Fibroblast of lung (primary cell): Measurements from ENCODE around the gene EIF2AK2. TPM values are rescaled to one million over a fixed set of nuclear protein-coding genes. Genes with fewer than 3 reads are reported as not detected.

Experiments
- DNase-seq, 2 donors: peaks; one replicate each; pipeline versions ENCODE4 v3.0.0 to v3.0.0-alpha.2; 2010; ENCODE audit warnings: low read depth in 2 of 2
- H2AFZ ChIP-seq: 2 replicates; pipeline ENCODE4 v1.5.1; 2012; ENCODE audit warnings: low read length, control low read depth, inconsistent platforms
- H3K27ac ChIP-seq: 2 replicates; pipeline ENCODE4 v1.5.1; 2011; ENCODE audit warnings: low read length, control low read depth; ENCODE audit not compliant: insufficient read depth
- H3K27me3 ChIP-seq: 2 replicates; pipeline ENCODE4 v1.5.1; 2011; ENCODE audit warnings: mild to moderate bottlenecking, low read length; ENCODE audit not compliant: control insufficient read depth, insufficient read depth
- H3K36me3 ChIP-seq: 2 replicates; pipeline ENCODE4 v1.5.1; 2011; ENCODE audit warnings: low read length; ENCODE audit not compliant: control insufficient read depth, insufficient read depth
- H3K4me1 ChIP-seq: 2 replicates; pipeline ENCODE4 v1.5.1; 2011; ENCODE audit warnings: low read length; ENCODE audit not compliant: control insufficient read depth, insufficient read depth; ENCODE audit errors: extremely low read depth
- H3K4me2 ChIP-seq: 2 replicates; pipeline ENCODE4 v1.5.1; 2011; ENCODE audit warnings: low read length, control low read depth; ENCODE audit not compliant: insufficient read depth; ENCODE audit errors: extremely low read depth
- H3K4me3 ChIP-seq, 4 experiments: fragments of 200-600 bp in 1 of 4; sonication (generic) in 1 of 4; replicated peaks in 1 of 4; 2 replicates each; pipeline ENCODE4 v1.5.1; 2011 to 2016; ENCODE audit warnings: low read length in 4 of 4, low read depth in 3 of 4, mild to moderate bottlenecking in 3 of 4, control low read depth in 2 of 4, inconsistent platforms in 1 of 4, mixed read lengths in 1 of 4; ENCODE audit not compliant: insufficient read depth in 1 of 4; ENCODE audit errors: control extremely low read depth in 1 of 4
- H3K79me2 ChIP-seq: 2 replicates; pipeline ENCODE4 v1.5.1; 2012; ENCODE audit warnings: mild to moderate bottlenecking, low read length, inconsistent platforms; ENCODE audit not compliant: control insufficient read depth, insufficient read depth
- H3K9ac ChIP-seq: 2 replicates; pipeline ENCODE4 v1.5.1; 2011; ENCODE audit warnings: mild to moderate bottlenecking, low read length, control low read depth; ENCODE audit not compliant: insufficient read depth
- H3K9me3 ChIP-seq: 2 replicates; pipeline ENCODE4 v1.5.1; 2012; ENCODE audit warnings: low read depth, low read length; ENCODE audit not compliant: control insufficient read depth, insufficient read depth
- H4K20me1 ChIP-seq: 2 replicates; pipeline ENCODE4 v1.5.1; 2011; ENCODE audit warnings: low read length; ENCODE audit not compliant: control insufficient read depth, insufficient read depth; ENCODE audit errors: extremely low read depth
- CTCF ChIP-seq, 2 donors: IDR thresholded peaks in 1 of 2; conservative IDR thresholded peaks in 1 of 2; 1 replicate in 1 of 2; 2 replicates in 1 of 2; pipeline ENCODE4 v1.5.1; 2011 to 2012; ENCODE audit warnings: low read length in 2 of 2, control low read depth in 1 of 2, inconsistent platforms in 1 of 2, low read depth in 1 of 2, mild to moderate bottlenecking in 1 of 2
- EZH2 ChIP-seq: IDR thresholded peaks from 2 replicates; pipeline ENCODE4 v1.5.1; 2012; ENCODE audit warnings: low read length, control low read depth, mild to moderate bottlenecking; ENCODE audit errors: missing control alignments
- polyA plus RNA-seq, 2 donors: library from polyadenylated mRNA; depleted of rRNA in 1 of 2; stranded (reverse) in 1 of 2; unstranded in 1 of 2; fragments of >200 nt; gene quantifications; 2 replicates each; pipeline ENCODE4 v1.2.1, GENCODE V29; 2011 to 2012; ENCODE audit warnings: missing spikeins in 1 of 2
- total RNA-seq: library from RNA; depleted of rRNA; stranded (reverse); fragments of >200 nt; gene quantifications from 2 replicates; pipeline ENCODE4 v1.2.1, GENCODE V29; 2014

EIF2AK2 gene
- total and polyA plus RNA-seq, 2 donors (not counting 1 experiment from before 2014, with no cell fraction given): 32.0 to 39.9 TPM

GRCh38 chr2:37192551-37192950 lies 35.8 kb upstream of the EIF2AK2 start:
- Histone ChIP-seq H3K4me1 (no peaks in the 10 kb centered on the region), H2AFZ (no peak overlapping the region), H3K9ac (no peak overlapping the region), H3K4me2 (no peak overlapping the region), H4K20me1 (no peaks in the 10 kb centered on the region), H3K9me3 (no peaks in the 10 kb centered on the region), H3K4me3 (no peak overlapping the region), H3K27ac (no peak overlapping the region), H3K36me3 (no peaks in the 10 kb centered on the region), H3K79me2 (peaks cover 9% of the 10 kb centered on the region), H3K27me3 (no peaks in the 10 kb centered on the region)
- no peak for DNase-seq
- TF ChIP-seq EZH2 (no peak), CTCF (conservative IDR thresholded peaks at IDR 0.05 in 1 of 2, IDR thresholded peaks at IDR 0.05 in 1 of 2; ENCODE audit: low read depth in 1 of 2, low read length in 2 of 2) (no peak)

- no peak overlapping the region for H3K4me3 ChIP-seq
- no peaks in the 10 kb centered on the region for H3K36me3 ChIP-seq
- H3K9ac ChIP-seq: no peak overlapping the region
- peaks cover under 1% of the 10 kb centered on the region for H3K79me2 ChIP-seq
- no peaks in the 10 kb centered on the region for H3K27me3 ChIP-seq
- no peaks in the 10 kb centered on the region for H3K9me3 ChIP-seq
- H3K4me2 ChIP-seq: no peak overlapping the region
- no peak overlapping the region for H2AFZ ChIP-seq
- no peak for DNase-seq
- no peaks in the 10 kb centered on the region for H3K4me1 ChIP-seq
- H4K20me1 ChIP-seq: no peaks in the 10 kb centered on the region
- H3K27ac ChIP-seq: no peak overlapping the region
- TF ChIP-seq CTCF (conservative IDR thresholded peaks at IDR 0.05 in 1 of 2, IDR thresholded peaks at IDR 0.05 in 1 of 2; ENCODE audit: low read depth in 1 of 2, low read length in 2 of 2) (no peak), EZH2 (no peak)
Measured at GRCh38 chr2:37191747-37192146, 35.0 kb upstream of the EIF2AK2 start.

- Histone ChIP-seq H3K27ac (no peak overlapping the region), H2AFZ (no peak overlapping the region), H3K9me3 (no peaks in the 10 kb centered on the region), H3K36me3 (no peaks in the 10 kb centered on the region), H3K9ac (no peak overlapping the region), H3K27me3 (no peaks in the 10 kb centered on the region), H3K4me3 (no peak overlapping the region), H3K79me2 (no peaks in the 10 kb centered on the region), H3K4me2 (no peak overlapping the region), H3K4me1 (no peaks in the 10 kb centered on the region), H4K20me1 (no peaks in the 10 kb centered on the region)
- TF ChIP-seq CTCF (conservative IDR thresholded peaks at IDR 0.05 in 1 of 2, IDR thresholded peaks at IDR 0.05 in 1 of 2; ENCODE audit: low read depth in 1 of 2, low read length in 2 of 2): no peak
- no peak for DNase-seq
Measured at GRCh38 chr2:37191253-37191652, 34.5 kb upstream of the EIF2AK2 start.
